GM12873 (cell line): Measurements from ENCODE around the gene CCDC158.

Experiments
- CTCF ChIP-seq: IDR thresholded peaks from 2 replicates; pipeline ENCODE4 v1.5.1; 2012; ENCODE audit warnings: low read depth, mild to moderate bottlenecking, moderate library complexity, low read length, control low read depth; ENCODE audit not compliant: insufficient read depth; ENCODE audit errors: missing control alignments

Gene CCDC158

GRCh38 chr4:76283900-76284299 lies 137.0 kb downstream of the CCDC158 start:
- no peak for TF ChIP-seq CTCF

GRCh38 chr4:76282941-76283689 lies 137.8 kb downstream of the CCDC158 start:
- TF ChIP-seq CTCF = no peak

- no peak for TF ChIP-seq CTCF
Observed at GRCh38 chr4:76280488-76281441, 140.2 kb downstream of the CCDC158 start.

- peak; percentile 17 for TF ChIP-seq CTCF
Observed at GRCh38 chr4:76279462-76279861, 141.5 kb downstream of the CCDC158 start.

GRCh38 chr4:76278583-76278982 lies 142.4 kb downstream of the CCDC158 start:
- no peak for TF ChIP-seq CTCF

GRCh38 chr4:76277667-76278066 lies 143.3 kb downstream of the CCDC158 start:
- no peak for TF ChIP-seq CTCF

GRCh38 chr4:76276813-76277212 lies 144.1 kb downstream of the CCDC158 start:
- no peak for TF ChIP-seq CTCF
